HG03045 (cell line): ENCODE results near the gene LRRC3B.

Experiments used
- ATAC-seq: cut with Tn5 transposase; IDR thresholded peaks from one replicate; pipeline ENCODE4 v1.9.1; 2021; ENCODE audit warnings: mild to moderate bottlenecking, moderate library complexity; ENCODE audit not compliant: unreplicated experiment

Gene LRRC3B

DNA sequence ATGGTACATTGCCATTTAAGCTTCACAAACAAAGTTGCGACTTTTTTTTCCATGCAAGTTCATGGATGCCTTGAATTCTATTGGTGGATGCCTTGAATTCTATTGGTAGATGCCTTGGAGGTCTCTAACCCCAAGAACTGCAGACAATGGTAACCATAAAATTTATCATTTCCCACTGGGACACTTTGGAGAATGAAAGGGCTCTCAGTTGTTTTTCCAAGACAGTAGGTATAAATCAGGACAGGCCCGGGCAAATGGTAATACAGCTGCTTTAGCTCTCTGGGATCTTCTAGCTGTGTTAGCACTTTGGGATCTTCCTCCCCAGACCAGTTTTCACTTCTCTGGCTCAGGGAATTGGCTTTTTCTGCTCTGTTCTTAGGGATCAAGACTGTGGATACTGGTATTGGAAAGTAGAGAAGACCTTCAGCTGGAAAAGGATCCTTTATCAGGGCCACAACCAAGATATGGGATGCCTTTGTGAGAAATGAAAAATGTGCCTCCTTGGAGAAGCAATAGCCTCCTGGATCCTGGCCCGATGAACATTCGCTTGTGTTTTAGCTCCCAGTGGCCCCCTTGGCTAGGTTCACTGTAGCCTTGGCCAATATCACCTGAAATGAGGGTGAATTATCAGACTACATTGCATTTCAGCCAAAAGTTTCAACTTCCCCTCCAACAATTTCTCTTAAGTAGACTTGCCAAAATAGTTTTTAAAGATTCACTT lies 8.3 kb downstream of the LRRC3B start:
- no peak for ATAC-seq

DNA sequence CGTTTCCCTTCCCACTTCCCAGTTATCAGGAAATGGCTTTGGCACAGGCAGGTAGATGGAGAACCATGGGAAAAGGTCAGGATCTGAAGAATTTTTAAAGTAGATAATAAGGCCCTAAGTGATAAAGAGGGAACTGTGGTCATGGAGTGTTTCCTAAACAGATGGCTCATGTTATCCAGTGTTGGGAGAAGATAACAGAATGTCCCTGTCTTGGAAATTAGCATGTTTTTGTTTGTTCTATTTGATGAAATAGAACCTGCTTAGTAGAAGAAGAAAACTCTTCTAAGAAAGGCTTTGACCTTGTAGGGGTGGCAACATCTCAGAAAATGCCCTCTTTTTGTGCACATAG lies 8.8 kb downstream of the LRRC3B start:
- ATAC-seq: no peak

DNA sequence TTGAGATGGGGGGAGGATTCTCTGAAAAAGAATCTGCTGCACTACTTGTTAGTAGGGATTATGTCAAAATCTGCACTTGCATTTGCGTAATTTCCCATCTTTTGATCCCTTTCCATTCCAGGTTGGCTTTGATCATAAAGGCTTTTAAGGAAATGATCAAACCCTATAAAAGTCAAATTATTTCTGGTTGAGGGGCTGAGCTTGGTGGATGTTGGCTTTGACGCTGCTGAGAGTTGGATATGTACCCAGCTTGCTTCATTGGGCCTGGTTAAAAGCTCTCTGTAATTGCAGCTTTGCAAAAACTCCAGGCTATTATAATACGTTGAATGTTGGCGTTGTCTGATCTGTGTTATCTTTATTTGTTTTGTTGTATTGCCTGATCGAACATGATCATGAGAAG lies 12.0 kb downstream of the LRRC3B start:
- ATAC-seq: no peak

DNA sequence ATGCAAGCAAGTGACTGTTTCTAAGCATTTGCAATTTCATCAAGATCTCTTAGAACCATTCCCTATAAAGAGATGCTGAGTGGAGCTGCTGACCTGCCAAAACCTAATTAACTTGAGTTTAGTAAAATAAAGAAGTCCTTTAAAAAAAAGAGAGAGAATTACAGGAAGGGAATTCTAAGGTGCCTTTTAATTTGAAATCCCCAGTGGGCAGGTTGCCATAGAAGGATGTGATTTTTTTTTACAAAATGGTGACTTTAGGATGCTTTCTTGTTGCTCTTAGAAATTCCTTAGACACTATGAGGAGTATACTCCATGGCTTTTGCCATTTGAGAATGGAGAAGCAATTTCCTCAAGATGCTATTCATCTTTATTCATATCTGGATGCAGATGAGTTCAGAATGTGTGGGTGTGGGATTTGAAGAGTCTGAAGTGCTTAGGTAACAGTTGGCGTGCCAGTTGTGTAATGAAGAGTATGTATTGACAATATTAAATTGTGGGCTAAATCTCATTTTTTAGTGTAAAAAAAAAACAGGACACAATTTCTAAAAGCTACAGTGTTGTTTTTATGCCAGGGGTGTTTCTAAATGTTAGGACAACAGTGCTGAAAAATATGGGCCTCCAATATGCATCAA lies 13.6 kb downstream of the LRRC3B start:
- no peak for ATAC-seq

DNA sequence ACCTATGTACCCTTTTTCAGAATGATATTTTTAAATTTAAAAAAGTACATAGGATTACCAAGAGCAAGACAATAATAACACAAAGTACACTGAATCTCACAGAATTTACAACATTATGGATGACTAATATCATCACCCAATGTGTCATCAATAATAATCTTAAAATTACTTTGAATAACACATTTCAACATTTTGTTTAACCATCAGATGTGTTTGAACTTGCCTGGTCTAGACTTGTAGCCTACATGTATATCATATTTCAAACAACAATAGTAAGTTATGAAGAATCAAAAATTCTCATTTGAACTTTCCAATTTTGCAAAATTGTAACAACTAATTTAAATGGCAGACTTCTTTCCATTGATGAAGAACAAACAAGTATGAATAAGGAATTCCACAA lies 15.1 kb downstream of the LRRC3B start:
- no peak for ATAC-seq

DNA sequence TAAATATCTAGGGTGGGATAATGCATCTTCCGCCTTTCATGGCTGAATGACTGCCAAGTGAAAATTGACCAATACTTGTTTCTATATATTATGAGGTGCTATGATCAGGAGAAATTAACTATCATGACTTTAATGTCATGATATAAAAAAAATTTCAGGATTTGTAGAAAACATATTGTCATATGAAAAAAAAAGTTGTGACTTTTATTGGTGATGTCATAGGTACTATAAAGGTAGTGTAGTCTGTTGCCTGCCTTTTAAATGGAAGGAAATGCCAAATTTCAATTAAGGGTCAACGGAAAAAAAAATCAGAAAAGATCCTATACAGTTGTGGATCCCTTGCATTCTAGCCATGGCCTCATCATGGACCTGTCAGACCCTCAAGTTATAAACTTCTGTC lies 15.5 kb downstream of the LRRC3B start:
- no peak for ATAC-seq

DNA sequence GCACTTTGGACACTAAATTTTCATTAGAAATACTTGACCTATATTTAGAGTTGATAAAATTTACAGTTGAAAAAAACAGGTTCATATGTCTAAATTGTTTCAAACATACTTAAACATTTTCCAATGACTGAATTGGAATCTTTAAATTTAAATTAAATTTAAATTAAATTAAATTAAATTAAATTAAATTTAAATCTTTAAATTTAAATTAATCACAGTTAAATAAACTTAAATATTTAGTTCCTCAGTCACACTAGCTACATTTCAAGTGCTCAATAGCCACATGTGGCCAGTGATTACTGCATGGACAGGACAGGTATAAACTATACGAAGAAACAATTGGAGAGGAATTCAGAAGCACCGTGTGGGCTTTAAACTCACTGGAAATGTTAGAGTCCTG lies 16.8 kb downstream of the LRRC3B start:
- no peak for ATAC-seq

DNA sequence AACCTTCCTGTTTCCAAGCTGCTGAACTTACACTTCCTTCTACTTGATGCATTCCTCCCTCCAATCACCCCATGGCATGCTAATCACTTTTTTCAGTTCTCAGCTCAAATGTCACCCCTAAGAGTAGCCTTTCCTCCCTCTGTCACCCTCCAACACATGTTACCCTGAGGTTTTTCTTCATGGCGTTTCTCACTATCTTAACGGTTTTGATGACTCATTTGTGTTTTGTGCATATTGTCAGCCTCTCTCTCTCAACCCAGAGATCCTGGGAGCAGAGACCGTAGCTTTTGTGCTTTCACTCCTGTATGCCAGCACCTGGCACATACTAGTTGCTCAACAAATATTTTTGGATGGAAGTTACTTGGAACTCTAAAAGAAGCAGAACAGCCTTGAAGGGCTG lies 24.5 kb downstream of the LRRC3B start:
- no peak for ATAC-seq

DNA sequence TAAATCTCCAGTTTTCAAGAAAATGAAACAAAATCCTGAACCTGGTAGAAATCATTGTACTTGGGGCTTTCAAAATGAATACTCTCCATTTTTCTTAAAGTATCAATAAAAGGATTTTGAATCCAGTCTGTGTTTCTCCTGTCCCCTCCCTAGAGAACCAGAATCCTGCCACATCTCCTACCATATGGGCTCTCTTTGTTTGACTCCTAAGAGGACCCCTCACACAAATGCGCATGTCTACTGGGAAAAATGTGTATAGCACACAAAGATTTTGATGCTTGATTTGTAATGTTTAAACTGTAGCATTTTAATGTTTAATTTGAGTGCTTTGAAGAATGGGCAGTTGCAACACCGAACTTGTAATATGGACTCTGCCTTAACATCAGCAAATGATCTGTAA lies 25.9 kb downstream of the LRRC3B start:
- ATAC-seq: no peak

DNA sequence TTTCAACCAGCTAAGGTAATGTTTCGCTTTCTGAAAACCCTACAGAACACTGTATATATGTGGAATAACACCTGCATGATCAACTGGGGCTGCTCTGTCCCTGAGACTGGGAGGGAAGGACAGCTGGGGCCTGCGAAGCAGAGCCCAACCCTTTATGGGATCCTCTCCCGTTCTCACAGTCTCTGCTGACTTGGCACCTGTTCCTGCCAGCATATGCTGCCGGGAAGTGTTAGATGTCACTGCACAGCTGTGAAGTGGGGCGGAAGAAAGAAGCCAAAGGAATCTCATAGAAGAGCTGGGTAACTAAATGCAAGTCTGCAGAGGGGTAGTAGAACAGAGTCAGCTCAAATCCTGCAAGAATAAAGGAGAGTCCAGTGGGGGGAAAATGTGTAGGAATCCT lies 29.6 kb downstream of the LRRC3B start:
- no peak for ATAC-seq

DNA sequence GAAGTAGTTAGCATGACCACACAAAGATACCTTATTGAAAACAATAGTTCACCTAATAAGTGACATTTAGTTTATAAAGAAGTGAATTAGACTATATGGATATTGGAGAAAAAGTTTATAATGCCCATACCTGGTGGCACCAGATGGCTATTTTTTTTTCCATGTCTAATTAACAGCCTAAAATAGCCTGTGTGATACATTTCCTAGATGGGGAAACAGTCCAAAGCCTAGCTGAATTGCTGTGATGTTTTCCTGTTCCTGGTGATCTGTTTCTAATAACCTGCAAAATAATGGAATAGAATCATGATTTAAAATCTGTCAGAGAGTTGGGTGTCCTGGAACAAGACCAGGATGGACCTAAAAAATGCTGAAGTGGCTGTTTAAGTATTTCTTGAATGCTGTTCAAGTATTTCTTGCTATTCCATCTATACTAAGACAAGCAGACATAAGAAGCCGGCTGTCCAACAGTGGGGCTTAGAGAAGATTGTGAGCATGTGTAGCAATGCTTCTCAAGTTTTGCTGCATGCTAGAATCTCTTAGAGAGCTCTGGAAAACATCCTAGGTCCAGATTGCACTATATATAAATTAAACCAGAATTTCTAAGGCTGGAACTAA lies 31.3 kb downstream of the LRRC3B start:
- no peak for ATAC-seq

DNA sequence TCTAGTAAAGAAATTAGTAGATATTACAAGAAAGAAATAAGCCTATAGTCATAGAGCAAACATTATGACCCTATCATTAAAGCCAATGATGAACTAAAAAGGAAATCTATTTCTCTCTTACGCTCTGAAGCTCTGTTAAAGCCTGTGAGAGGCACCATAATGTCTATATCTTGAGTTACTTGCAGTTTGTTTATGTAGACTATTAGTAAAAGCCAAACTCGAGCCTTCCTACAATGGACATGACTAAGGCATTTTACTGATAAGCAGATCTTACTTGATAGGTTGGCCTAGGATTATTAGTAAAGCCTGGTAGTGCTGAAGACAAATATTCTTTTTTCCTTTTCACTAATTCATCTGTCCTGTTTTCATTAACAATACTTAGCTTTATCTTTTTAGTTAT lies 32.7 kb downstream of the LRRC3B start:
- no peak for ATAC-seq

DNA sequence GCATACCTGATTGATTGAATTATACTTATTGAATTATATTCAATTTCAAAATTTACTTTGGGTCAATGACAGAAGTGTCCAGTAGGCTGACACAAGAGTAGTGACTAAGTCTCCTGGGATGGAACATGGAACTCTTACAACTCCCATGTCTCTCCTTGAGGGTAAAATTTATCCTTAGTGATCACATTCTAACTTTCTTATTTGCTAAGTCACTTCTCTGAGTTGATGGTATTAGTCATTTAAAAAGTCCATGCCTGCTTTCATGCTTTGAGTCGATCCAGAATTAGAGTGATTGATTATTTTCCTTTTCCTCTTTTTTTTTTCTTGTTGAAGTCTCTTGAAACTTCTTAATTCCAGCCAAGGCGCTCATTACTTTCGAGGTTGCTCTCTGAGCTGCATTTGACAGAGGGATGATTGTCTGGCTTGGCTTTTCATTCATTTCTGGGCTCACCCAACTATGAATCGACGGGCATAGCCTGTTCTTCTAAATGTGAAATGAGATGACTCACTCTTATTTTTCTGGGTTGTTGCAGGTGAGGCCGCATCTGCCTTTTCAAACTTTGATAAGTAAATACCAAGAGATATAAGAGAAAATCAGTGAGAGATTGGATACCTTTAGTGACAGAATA lies 34.9 kb downstream of the LRRC3B start:
- ATAC-seq: no peak

DNA sequence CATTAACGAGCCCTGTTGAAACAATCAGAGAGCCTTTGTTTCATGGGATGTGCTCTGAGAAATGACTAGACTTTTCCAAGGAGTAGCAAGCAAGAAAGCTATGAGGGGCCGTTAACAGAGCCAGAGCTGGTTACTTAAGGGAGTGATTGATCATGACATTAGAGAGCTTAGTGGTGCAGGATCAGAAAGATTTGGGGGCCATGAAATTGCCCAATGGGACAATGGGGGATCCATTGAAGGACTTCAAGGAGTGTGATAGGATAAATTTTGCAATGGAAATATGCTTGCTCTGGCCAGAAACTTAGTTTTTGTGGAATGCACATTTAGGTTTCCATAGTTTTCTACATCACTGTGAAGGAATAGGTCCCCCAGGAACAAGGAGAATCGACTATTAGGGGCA lies 45.6 kb downstream of the LRRC3B start:
- ATAC-seq: no peak

DNA sequence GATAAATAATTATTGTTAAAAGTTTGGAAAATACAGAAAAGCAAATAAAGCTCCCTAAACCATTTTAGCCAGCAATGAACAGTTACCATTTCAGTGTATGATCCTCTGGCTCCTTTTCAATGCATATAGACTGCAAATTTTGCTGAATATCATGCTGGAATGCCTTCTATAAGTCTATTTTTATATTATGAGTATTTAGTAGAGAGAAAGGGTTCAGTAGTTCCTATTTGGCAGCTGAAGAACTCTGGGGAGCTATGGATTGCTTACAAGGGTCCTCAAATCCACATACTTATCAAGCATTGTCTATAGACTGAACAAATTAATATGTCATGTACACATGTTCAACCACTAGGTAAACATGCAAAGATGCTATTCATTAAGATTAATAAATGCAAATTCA lies 46.1 kb downstream of the LRRC3B start:
- no peak for ATAC-seq

DNA sequence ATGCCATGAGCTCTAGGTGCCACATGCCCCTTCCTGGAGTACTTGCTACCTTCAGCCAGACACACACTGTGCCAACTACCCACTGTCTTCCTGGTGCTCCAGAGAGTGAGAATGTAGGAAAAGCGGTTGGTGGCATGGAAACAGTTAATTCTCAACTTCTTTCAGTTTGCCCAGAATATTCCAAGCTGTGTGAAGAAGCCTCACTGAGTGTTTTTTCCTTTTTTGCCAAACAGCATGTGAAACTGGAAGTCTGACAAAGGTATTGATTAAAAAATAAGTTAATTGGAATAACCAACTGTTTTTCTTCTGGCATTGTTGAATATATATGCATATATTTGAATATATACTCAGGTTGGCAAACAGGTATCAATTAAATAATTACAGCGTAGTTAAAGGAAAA lies 52.8 kb downstream of the LRRC3B start:
- ATAC-seq: no peak

DNA sequence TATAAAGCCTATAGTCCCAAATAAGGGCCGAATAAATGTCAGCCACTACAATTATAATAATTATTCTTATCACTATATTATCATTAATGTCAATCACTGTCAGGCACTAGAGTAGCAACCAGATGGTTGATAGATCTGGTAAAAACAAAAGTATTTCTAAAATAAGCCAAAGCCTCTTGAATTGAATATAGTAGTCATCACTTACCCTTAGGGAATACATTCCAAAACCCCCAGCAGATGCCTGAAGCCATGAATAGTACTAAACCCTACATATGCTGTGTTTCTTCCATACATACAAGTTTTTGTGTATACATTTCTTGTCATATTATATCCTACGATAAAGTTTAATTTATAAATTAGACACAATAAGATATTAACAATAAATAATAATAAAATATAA lies 59.1 kb downstream of the LRRC3B start:
- ATAC-seq: no peak

DNA sequence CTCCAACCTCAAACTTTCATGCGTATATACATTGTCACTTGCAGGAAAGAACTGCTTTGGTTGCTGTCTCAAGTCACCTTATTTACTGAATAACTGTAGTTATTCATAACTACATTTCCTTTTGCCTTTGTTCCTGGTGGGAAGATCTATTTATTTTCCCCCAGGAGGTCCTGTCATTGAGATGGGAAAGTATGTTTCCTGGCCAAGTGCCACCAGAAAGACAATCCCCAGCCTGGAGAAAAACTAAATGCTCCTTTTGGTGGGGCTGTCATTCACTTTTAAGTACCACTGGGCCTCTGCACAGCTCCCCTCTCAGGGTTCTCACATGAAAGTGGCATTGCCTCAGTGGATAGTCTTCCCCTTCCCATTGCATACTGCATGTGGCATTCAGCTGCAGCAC lies 59.8 kb downstream of the LRRC3B start:
- ATAC-seq: no peak

DNA sequence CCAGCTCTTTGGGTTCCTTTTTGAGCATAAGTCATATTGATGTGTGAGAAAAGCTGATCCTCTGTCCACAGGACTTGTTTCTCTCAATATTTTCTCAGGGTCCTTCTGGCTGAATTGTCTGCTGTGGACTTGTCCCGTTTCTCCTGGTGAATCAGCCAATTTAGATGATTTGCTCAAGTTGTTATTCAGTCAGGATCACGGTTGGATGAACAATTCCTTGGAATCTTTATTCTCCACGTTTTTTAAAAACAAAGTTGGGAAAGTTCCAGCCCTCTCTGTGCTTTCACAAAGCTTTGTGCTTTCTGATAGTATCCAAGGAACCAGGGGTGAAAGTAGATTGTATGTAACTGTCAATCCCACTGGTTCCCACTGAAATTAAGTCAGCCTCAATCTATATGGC lies 61.3 kb downstream of the LRRC3B start:
- no peak for ATAC-seq

DNA sequence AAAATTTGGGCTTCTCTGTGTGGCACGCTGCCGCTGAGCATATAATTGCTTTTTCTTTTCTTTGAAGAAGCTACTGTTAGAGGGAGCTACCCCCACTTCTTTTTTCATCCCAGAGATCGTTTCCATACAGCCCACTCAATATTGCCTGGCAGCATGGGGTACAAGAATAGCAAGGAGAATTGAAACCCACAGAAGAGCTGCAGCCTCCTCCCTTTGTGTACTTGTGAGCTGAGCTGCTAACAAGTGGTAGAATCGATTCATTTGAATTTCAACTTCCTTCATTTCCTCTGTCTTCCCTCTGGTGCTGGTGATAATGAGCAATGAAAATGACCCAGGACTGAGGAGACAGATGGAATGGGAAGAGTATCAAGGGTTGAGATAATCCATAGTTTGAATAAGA lies 64.9 kb downstream of the LRRC3B start:
- ATAC-seq: no peak

DNA sequence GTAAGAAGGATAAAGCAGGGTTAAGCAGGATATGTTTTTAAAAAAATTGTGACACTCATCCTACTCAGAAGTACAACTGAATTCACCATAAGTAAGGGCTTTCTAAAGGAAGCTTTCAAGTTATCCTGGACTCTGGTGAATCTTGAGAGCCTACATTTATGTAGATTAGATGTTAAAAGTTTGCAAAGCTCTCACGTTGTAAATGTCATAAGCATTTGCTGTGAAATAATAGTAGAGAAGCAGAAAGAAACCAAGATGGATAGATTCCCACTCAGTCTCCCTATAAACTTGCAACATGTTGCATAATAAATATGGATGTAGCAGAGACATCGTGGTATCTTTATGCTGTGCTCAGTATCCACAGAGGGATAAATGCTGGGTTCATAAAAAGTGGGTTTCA lies 77.0 kb downstream of the LRRC3B start:
- no peak for ATAC-seq

DNA sequence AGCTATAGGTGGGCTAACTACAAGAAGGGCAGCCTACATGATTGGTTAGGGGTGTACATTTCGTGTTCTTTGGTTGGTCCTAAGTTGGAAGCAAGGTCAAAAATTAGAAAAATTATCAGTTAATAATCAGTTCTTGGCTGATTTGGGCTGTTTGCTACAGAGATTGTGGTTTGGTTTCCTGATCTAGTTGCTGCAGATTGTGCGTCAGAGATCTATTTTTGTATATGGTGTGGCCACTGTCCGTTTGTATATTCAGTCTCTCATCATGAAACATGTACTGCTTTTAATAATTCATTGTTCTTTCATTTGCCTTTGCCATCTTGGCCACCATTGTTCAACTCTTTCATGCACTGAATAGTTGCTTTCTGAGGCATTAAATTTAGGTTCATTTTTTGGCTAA lies 80.9 kb downstream of the LRRC3B start:
- no peak for ATAC-seq
